Non-pigmented ciliary epithelial cell (primary cell): ENCODE data around the gene UBXN2A.
"Not testable (repeated sequence)": the region's sequence is repeated elsewhere in the genome, so short reads cannot be mapped to it uniquely, and the experiment has no call there.

Experiments
- DNase-seq: peaks from one replicate; pipeline ENCODE4 v3.0.0-alpha.2; 2010; ENCODE audit warnings: low read depth

UBXN2A gene

DNA sequence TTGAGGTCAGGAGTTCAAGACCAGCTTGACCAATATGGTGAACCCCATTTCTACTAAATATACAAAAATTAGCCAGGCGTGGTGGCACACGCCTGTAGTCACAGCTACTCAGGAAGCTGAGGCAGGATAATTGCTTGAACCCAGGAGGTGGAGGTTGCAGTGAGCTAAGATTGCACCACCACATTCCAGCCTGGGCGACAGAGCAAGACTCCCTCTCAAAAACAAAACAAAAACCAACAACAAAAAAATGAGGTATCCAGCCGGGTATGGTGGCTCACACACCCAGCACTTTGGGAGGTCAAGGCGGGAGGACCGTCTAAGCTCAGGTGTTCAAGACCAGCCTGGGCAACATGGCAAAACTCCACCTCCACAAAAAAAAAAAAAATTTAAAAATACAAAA lies 74.6 kb downstream of the UBXN2A start:
- not testable (repeated sequence) for DNase-seq

DNA sequence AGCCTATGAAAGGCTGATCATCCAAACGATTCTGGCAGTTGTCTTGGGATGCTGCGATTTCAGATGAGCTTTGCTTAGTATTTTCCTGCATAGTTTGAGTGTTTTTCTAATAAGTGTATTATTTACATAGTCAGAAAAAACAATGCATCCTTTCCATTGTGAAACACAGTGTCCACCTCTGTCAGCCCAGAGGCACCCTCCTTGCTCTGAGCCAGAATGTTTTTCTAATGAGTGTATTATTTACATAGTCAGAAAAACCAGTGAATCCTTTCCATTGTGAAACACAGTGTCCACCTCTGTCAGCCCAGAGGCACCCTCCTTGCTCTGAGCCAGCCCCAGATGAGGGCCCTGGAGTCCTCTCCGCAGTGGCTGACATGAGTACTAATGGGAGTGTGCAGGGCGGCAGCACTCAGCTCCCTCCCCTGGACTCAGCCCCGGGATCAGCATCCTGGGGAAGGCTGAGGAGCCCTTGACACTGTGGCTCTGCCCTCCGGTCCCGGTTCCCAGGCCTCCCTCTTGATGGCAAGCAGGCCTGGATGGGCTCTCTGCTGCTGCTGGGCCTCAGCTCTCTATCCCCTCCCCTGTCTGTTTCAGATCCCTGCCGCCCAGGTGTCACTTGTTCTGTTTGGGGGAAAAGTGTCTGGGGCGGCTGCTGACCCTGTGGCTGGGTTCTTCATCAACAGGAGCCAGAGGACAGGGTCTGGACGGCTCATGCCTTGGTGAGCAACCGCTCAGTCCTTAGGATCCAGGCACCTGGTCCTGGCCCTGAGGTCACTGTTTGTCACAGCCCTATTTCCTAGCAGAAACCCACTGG lies 75.5 kb downstream of the UBXN2A start:
- DNase-seq, result peak; percentile 37

DNA sequence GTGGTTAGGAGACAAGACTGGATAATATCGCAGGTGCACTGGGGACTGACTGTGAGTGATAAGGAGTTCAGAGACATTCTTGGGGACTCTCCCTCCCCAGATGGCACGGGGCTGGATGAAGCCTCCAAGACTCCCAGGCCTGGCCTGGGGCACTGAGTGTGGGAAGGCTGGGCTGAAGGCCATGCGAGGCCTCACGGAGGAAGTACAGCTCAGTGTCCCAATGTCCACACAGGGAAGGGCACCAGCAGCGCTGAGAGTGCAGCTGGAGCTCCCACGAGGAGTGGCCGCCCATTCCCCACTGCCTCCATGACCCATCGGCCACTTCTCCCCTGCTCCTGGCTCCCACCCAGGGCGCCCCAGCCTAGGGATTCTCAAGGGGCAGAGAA lies 76.1 kb downstream of the UBXN2A start:
- DNase-seq, result no peak

DNA sequence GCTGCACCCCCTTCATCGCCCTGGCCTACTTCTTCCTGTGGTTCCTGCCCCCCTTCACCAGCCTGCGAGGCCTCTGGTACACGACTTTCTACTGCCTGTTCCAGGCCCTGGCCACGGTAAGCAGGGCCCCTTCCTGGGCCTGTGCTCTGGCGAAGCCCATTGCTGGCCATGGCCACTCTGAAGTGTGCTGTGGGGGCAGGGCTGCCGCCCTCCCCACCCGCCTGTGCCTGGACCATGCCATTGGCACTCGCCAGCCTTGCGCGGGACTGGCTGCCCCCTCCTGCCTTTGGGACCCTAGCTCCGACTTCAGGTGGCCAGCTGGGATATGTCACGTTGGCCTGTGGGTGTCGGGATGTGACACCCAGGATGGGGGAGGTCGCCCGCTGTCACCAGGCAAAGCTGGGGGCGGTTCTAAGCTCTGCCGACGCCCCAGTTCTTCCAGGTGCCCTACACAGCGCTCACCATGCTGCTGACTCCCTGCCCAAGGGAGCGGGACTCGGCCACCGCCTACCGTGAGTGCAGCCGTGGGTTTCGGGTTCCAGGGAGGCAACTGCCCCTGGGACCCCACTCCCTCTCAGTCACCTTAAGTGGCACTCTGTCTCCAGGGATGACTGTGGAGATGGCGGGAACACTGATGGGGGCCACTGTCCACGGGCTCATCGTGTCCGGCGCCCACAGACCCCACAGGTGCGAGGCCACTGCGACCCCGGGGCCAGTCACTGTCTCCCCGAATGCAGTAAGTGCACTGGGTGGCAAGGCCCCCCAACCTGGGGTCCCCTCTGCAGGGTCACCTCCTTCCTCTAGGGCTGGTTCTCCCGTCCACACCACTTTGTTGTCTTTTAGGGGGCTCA lies 76.8 kb downstream of the UBXN2A start:
- DNase-seq, result no peak

DNA sequence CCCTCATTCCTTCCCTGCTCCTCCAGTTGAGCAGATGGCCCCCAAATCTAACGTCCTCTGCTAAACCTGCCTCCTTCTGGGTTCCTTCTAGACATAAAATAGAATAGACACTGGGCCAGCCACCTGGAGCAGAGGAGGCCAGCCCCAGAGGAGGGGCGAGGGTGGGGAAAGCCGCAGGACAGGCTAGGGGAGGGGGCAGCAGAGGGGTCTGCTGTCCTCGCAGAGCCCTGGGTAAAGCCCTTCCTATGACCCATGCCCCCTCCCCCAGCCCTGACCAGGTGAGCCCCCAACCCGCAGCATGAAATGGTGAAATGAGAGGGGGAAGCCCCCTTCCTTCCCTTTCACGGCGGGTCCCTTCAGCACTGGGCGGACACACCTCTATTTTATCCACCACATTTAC lies 77.4 kb downstream of the UBXN2A start:
- DNase-seq, result no peak

DNA sequence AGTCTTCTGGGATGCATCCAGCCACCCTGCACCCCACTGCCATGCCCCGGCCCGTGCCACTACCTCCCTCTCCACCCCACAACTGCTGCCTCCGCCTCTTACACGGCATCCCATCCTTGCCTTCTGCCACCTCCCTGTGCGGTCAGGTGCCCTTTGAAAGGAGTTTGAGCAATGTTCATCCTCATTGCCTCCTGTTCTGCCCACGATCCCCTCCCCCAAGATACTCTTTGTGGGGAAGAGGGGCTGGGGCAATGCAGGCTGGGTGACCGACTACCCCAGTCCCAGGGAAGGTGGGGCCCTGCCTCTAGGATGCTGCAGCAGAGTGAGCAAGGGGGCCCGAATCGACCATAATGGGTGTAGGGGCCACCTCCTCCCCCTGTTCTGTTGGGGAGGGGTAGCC lies 78.0 kb downstream of the UBXN2A start:
- no peak for DNase-seq

DNA sequence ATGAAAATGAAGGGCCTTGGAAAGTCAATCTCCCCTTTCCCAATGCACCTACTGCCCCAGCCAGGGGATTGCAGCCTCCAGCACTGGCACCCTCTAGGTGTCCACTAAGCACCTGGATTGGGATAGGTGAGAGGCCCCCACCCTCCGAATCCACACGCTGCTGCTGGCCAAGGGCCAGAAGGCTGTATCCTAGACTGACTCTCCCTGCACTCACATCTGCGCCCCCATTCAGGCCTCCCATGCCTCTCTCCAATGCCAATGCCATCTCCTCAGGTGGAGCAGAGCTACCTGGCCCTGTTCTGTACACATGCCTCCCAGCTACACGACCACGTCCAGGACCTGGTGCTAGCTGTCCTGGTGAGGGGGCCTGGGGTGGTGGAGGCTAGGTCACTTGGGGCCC lies 79.5 kb downstream of the UBXN2A start:
- DNase-seq, result no peak

DNA sequence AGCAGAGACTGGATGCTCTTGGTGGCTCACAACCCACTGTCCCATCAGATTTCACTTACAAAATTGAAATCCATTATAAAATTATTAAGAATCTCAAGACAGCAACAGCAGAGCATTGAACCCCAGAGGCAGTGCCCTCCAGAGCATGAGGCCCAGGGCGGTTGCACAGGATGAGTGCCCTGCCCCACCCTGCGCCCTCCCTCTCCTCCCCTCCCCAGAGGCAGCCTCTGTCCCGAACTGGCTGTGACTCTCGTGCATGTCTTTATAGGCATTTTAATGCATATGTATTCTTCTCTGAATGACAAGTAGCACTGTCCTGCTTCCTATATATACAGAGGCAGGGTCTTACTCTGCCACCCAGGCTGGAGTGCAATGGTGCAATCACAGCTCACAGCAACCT lies 80.0 kb downstream of the UBXN2A start:
- DNase-seq, result no peak

DNA sequence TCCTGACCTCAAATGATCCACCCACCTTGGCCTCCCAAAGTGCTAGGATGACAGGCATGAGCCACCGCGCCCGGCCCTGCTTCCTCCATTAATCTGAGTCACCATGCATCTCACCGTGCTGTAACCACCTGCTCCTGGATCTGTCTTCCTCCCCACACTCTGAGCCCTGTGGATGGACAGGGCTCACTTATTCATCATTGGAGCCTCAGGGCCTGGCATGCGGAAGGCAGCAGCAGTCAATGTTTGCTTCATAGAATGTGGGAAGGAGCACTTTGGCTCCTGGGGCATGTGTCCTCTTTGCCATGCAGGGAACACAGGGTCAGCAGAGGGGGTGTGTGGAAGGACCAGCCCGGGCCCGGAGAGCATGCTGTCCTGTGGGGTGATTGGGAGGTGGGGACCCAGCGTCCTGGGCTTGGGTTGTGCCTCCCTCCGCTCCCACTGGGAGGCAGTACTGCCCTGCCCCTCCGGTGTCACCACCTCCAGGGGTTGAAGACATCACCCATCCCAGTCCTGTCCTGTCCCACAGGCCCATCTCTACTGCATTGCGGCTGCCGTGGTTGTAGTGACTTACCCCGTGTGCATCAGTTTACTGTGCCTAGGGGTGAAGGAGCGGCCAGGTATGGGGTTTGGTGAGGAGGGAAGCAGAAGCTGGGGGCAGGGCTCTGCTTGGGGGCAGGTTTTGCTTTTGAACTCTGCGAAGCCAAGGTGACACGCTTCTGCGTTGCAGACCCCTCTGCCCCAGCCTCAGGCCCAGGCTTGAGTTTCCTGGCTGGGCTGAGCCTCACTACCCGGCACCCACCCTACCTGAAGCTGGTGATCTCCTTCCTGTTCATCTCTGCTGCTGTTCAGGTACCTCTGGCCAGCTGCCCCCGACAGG lies 81.1 kb downstream of the UBXN2A start:
- DNase-seq, result no peak

DNA sequence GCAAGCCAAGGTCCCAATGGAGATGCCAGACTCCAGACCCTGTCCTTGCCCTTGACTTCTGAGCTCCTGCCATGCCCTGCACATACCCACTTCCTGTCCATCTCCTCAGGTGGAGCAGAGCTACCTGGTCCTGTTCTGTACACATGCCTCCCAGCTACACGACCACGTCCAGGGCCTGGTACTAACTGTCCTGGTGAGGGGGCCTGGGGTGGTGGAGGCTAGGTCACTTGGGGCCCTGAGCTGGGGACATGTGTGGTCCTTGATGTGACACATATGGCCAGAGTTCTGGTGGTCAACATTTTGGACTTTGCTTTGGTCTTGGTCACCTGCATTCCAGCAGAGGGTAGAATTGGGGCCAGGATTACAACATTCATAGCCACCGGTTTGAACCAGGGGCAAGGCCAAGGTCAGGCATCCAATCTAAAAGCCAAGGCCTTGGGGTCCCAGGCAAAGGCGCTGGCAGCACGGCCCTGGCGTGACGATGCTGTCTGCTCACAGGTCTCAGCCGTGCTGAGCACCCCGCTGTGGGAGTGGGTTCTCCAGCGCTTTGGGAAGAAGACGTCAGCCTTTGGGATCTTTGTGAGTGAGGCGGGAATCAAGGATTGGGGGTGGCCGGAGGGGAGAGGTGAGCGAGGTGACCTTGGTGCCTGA lies 82.2 kb downstream of the UBXN2A start:
- no peak for DNase-seq

DNA sequence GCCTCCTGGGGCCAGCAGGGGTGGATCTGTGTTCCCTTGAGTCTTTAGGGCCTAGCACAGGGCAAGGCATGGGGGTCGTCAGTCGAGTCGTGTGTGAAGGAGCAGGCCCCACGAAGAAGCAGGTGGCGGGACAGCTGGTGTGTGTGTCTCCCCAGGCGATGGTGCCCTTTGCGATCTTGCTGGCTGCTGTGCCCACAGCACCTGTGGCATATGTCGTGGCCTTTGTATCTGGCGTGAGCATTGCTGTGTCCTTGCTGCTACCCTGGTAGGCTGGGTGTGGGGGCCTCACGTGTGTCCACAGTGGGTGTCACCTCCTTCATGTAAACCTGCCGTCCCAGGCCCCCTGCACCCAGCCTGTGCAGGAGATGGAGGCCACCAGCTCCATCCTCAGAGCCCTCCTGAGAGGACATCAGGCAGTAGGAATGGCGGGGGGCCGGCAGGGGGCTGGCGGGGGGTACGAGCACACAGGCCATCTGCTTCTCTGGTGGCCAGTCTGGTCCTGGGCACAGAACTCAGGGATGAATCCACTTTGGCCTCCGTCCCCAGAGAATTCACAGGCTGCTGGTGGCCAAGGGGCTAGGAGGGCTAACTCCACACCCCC lies 82.8 kb downstream of the UBXN2A start:
- no peak for DNase-seq

DNA sequence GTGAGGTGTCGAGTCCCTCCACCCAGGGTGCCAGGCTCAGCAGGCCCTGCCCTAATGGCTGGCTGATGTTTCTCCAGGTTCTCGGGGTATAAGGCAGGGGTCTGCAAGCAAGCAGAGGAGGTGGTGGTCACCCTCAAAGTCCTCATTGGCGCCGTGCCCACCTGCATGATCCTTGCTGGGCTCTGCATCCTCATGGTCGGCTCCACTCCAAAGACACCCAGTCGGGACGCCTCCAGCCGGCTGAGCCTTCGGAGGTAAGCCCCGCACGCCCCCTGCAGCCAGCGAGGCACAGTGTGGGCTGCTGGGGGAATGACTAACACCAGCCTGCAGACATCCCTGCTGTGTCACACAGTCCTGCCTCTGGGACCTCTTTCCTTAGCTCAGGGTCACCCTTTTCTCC lies 83.8 kb downstream of the UBXN2A start:
- DNase-seq, result no peak

DNA sequence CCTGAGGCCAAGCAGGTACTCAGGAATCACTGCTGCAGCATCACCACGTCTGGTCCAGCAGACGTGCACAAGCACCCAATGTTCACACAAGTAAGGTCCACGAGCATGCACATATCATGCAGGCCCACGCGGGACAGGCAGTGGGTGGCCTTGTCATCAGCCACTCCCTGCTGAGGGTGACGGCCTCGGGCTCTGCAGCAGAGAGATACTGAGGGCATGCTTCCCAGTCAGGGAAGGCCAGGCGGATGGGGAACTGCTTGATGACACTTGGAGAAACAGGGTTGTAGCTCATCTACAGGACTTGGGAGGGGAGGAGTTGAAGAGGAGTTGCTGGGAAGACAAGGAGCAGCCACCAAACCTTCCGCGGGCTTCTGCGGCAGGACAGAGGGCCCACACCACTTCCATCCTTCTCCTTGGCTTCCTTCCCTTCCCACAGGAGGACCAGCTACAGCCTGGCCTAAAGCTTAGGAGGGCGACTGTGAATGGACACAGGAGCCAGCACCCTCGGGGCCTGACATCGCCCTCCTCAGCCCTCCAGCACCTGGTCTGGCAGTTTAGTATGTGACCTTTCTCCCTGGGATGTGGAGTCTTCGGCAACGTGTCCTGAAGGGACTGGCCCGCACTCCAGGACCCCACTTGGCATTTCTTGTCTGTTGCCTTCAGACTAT lies 84.9 kb downstream of the UBXN2A start:
- no peak for DNase-seq

DNA sequence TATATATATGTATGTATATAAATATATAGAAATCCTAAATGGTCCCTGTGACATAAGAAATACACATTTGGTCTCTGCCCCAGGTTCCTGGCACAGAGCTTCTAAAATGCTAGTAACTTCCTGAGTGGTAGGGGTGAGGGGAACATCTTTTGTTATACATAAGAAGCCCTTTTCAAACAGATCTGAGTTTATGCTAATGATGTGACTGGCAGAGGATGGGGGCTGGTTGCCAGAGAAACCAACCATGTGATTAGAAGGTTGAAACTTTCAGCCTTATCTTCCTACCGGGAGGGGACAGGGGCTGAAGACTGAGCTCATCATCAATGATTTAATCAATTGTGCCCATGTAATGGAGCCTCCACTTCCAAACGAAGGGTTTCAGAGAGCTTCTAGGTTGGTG lies 86.0 kb downstream of the UBXN2A start:
- no peak for DNase-seq

DNA sequence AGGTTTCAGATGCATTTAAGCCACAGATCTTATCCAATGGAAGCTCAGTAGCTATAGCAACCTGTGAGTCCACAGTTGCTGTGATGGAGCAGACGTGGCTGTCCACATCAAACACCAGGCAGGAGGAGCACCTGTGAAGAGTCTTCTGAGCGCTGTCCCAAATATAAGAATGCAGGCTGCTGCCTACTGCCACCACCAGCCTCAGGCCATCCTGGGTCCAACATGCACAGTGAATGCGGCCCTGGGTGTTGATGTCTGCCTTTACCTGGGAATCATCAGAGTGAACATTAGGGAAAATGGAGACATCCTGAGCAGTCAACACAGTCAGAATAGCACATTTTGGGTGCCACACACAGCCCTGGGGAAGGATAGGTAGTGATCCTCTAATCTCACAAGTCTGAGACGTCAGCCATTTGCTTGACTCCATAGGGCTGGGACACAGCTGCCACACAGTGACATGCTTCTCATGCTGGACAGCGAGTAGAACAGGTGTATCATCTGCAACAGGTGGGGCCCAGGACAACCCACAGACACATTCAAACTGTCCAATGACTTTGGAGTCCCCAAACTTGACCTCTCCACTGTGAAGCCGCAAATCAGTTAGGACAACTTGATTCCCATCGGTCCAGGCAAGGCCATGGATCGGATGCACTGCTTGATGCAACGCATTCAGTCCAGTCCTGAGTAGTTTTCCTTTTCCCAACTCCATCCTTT lies 98.7 kb downstream of the UBXN2A start:
- no peak for DNase-seq

DNA sequence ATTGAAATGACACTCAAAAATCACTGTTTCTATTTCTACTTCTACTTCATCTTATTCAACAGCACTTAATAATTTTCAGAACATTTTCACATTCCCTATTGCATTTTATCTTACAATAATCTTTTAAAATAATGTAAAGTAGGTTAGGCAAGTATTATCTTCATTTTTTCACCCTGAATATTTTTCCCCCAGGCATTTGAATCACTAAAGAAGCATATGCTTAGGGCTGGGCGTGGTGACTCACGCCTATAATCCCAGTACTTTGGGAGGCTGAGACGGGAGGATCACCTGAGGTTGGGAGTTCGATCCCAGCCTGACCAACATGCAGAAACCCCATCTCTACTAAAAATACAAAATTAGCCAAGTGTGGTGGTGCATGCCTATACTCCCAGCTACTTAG lies 100.2 kb downstream of the UBXN2A start:
- no peak for DNase-seq

DNA sequence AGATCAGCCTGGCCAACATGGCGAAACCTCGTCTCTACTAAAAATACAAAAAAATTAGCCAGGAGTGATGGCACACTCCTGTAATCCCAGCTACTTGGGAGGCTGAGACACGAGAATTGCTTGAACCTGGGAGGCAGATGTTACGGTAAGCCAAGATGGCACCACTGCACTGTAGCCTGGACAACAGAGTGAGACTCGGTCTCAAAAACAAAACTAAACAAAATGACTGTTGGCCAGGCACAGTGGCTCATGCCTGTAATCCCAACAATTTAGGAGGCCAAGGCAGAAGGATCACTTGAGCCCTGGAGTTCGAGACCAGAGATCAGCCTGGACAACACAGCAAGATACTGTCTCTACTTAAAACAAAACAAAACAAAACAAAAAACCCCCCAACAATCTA lies 102.9 kb downstream of the UBXN2A start:
- DNase-seq, result not testable (repeated sequence)

DNA sequence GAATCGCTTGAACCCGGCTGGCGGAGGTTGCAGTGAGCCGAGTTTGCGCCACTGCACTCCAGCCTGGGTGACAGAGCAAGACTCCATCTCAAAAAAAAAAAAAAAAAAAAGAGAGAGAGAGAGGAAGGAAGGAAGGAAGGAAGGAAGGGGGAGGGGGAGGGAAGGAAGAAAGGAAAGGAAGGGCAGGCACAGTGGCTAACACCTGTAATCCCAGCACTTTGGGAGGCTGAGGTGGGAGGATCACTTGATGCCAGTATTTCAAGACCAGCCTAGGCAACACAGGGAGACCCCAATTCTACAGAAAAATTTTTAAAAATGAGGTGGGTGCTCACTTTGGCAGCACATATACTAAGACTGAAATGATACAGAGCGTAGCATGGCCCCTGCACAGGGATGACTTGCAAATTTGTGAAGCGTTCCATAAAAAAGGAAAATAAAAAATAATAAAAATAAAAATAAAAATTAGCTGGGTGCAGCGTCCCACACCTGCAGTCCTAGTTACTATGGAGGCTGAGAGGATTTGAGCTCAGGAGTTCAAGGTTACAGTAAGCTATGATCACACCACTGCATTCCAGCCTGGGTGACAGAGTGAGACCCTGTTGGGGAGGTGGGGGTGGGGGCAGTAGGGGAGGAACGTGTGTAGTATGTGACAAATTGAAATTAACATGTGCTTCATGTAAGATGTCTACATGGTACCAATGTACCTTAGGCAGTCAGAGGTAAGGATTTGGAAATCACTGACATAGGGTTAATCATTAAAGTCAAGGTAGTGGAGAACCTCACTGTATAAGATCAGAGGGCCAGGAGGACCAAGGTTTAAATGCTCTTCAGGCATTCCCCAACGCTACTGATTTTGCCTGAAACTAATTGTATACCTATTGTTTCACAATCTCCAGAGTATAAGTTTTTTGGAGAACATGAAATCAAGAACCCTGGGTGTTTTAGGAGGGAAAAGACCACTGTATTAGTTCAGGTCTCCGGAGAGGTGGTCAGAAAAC lies 105.5 kb downstream of the UBXN2A start:
- DNase-seq, result no peak

DNA sequence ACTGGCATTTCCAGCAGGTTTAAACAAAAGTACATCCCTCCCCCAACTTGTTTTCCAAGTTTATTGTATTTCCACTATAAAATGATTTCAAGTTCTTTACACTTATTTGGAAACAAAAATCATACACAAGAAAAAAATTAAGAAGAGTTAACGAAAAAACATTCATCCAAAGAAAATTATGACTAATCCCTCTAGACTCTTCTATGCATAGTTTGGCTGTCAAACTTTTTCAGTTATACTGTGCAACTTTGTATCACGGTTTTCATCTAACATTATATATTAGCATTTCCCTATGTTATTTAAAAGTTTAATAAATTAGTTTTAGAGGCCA lies 106.3 kb downstream of the UBXN2A start:
- DNase-seq, result no peak
